ENCODE measurements around the gene FNDC3B.

FNDC3B gene

GRCh38 chr3:172124271-172124670 lies 84.9 kb downstream of the FNDC3B start:
- no peak for DNase-seq

- DNase-seq = no peak
Measured at GRCh38 chr3:172125053-172125452, 85.7 kb downstream of the FNDC3B start.

GRCh38 chr3:172125963-172126457 lies 86.6 kb downstream of the FNDC3B start:
- no peak for DNase-seq

GRCh38 chr3:172126741-172127140 lies 87.4 kb downstream of the FNDC3B start:
- no peak for DNase-seq

- DNase-seq = no peak
Measured at GRCh38 chr3:172127141-172127540, 87.8 kb downstream of the FNDC3B start.

GRCh38 chr3:172127929-172128580 lies 88.7 kb downstream of the FNDC3B start:
- no peak for DNase-seq

- DNase-seq = no peak
Measured at GRCh38 chr3:172128858-172129257, 89.5 kb downstream of the FNDC3B start.

GRCh38 chr3:172129498-172129849 lies 90.1 kb downstream of the FNDC3B start:
- DNase-seq = no peak

GRCh38 chr3:172129850-172130716 lies 90.7 kb downstream of the FNDC3B start:
- DNase-seq = no peak

GRCh38 chr3:172130717-172131050 lies 91.3 kb downstream of the FNDC3B start:
- no peak for DNase-seq

- DNase-seq = no peak
Measured at GRCh38 chr3:172131746-172132145, 92.4 kb downstream of the FNDC3B start.

- no peak for DNase-seq
Measured at GRCh38 chr3:172132159-172132586, 92.8 kb downstream of the FNDC3B start.

- DNase-seq = no peak
Measured at GRCh38 chr3:172132721-172133311, 93.4 kb downstream of the FNDC3B start.

GRCh38 chr3:172133838-172134237 lies 94.5 kb downstream of the FNDC3B start:
- DNase-seq = no peak

GRCh38 chr3:172134352-172134751 lies 95.0 kb downstream of the FNDC3B start:
- DNase-seq = no peak

GRCh38 chr3:172135185-172135584 lies 95.8 kb downstream of the FNDC3B start:
- no peak for DNase-seq

- no peak for DNase-seq
Measured at GRCh38 chr3:172135820-172136219, 96.4 kb downstream of the FNDC3B start.

- no peak for DNase-seq
Measured at GRCh38 chr3:172136330-172136729, 97.0 kb downstream of the FNDC3B start.

- no peak for DNase-seq
Measured at GRCh38 chr3:172137287-172138192, 98.2 kb downstream of the FNDC3B start.

GRCh38 chr3:172138193-172138537 lies 98.8 kb downstream of the FNDC3B start:
- DNase-seq = no peak

- DNase-seq = no peak
Measured at GRCh38 chr3:172138792-172139507, 99.6 kb downstream of the FNDC3B start.

Data from NCI-H526 treated with DMSO at 0.1 percent for 48 hours (cell line).